GM21360 (cell line): Measurements from ENCODE around the gene PDE1C.

Experiments used
- ATAC-seq: cut with Tn5 transposase; IDR thresholded peaks from one replicate; pipeline ENCODE4 v1.9.1; 2021; ENCODE audit warnings: mild to moderate bottlenecking, moderate library complexity; ENCODE audit not compliant: unreplicated experiment

PDE1C gene

GRCh38 chr7:31997423-31997822 lies 72.8 kb downstream of the PDE1C start:
- ATAC-seq = no peak

GRCh38 chr7:31995134-31995533 lies 75.1 kb downstream of the PDE1C start:
- ATAC-seq = no peak

DNA sequence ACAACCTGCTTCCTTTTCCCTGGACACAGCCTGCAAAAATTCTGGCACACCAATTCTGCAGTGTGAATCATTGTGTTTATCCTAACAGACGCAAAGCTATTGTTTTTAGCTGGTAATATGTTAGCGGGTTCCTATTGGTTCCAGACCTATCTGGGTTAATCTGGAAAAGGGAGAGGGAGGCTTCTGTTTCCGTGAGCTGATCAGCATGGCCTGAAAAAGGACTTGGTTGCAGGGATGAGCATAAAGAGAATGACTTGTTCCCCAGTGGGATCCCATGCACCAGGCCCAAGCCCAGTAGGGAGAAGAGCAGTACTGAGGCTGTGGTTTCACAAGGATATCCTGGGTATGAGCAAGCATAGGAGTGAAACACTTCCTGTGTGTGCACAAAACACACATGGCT lies 78.4 kb downstream of the PDE1C start:
- no peak for ATAC-seq

GRCh38 chr7:31991406-31991805 lies 78.8 kb downstream of the PDE1C start:
- ATAC-seq = no peak

DNA sequence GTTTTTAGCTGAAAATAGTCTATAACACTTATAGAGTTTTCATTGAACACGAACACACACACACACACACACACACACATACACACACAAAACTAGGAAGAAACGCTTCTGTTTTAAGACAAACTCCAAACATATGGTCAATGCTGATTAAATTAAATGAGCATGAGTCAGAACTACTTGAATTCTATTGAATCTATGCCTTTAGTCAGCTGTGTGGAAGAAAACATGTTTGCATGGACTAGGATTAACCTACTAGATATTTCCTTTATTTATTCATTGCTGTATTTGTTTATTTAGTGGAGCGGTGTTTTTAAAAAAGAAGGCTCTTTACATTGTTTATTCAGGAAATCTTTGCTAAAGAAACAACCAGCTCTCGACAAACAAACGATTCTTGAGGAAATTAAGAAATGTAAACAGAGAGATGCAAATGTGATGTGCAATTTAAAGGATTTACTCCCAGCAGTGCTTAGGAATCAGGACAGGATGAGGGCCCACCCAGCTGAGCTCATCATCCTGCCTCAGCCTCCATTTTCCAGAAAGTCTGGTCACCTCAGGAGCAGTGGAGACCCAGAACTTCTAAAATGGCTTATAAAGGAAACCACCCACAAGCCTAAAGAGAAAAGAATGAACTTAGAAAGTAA lies 83.2 kb downstream of the PDE1C start:
- ATAC-seq = no peak

- no peak for ATAC-seq
Measured at GRCh38 chr7:31982962-31983361, 87.2 kb downstream of the PDE1C start.

DNA sequence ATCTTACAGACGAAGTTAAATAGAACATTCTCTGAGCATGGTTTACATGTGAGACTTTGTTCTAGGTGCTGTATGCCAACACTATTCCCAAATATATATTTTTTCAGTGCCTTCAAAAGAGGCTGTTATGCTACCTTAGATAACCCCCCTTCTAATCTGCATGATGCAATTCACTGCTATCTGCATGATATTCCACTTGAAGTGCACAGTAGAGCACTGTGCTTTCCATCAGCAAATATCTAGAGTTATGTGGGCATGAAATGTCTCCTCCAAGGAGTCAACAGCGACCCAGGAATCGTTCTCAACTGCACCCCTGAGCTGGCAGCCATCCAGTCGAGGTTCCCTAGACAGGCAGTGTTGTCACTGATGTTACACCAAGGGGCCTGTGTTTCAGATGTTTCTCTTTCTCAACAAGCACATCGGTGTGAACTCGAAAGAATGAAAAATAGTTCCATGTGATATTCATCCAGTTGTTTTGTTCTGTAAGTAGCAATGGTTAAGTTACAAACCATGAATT lies 88.3 kb downstream of the PDE1C start:
- no peak for ATAC-seq

DNA sequence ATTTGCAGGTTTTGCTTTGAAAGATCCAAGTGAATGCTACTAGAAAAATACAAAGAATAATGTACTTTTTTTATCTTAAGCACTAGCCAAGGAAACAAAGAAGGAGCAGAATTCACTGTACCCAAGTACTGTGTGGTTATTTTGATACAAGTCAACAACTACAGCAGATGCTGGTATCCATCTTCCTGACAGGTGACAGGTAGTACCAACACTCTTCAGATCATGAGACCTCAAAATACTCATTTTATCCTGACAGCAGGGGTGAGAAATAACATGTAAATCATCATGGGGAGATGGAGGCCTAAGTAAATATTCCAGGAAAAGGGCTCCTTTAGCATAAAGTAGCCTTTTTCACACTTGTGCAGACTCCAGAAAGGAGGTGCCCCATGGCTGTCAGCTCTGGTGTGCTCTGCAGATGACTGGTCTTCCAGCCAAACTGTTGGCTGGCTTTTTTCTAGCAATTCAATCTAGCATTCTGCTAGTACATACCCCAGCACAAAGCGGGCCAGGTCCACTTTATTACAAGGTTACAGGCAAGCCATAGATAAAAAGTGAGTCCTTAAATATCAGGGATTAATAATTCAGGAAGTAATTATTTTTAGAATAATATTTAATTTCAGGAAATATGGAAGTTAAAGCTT lies 90.4 kb downstream of the PDE1C start:
- no peak for ATAC-seq

- no peak for ATAC-seq
Measured at GRCh38 chr7:31975546-31975945, 94.7 kb downstream of the PDE1C start.

- ATAC-seq = no peak
Measured at GRCh38 chr7:31974351-31974750, 95.9 kb downstream of the PDE1C start.

DNA sequence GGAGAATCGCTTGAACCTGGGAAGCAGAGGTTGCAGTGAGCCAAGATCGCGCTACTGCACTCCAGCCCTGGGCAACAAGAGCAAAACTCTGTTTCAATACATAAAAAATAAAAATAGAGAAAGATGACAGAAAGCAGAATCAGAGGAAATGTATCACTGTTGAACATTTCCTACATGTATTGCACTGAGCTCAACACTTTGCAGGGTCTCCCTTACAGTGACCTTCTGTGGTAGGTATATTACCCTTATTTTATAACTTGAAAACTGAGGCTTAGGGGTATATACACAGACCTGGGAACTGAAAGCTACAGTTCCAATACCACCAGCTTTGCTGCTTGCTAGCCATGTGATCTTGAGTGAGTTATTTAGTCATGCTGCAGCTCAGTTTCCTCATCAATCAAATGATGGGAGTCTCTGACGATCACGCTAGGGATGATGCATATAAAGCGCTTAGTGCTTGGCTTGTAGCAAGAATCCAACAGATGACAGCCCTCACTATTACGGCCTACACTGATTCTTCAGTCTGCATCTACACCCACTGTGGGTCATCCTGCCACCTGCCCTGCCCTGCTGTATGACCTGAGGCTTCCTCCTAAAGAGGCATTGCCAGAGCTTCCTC lies 99.0 kb downstream of the PDE1C start:
- no peak for ATAC-seq

- ATAC-seq = no peak
Measured at GRCh38 chr7:31970501-31970900, 99.7 kb downstream of the PDE1C start.

- no peak for ATAC-seq
Measured at GRCh38 chr7:31963569-31964175, 106.5 kb downstream of the PDE1C start.

DNA sequence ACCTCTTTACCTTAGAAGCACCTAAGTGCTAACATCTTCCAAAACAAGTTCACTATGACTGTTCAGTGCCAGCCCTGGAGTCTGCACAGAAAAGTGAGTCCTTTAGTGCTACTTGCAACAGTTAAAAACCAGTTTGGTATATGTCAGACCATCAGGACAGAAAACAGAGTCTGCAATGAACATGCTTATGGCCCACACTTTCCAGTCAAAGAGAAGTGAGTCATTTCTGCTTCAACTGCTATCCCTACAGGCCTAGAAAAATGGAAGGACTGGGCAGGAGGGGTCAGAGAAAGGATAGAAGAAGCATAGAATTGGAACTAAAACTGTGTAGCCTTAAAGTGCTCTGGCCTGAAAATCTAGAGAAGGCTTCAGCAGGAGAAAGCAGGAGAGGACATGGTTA lies 108.0 kb downstream of the PDE1C start:
- ATAC-seq = no peak

DNA sequence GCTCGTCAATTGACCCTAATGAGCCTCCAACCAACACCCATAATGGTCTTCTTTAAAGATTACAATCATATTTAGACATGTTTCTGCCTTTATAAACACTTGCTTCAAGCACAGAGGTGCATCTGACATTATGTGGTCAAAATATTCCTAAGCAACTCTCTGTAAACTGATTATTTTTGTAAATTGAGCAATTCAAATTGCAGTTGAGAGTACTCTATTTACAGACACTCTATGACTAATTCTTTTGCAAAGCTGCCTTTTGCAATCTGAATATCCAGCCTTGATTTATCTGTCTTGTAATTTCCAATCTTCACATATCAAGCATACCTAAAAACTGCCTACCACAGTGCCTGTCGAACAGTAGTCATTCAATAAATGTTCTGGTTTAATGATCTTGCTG lies 112.0 kb downstream of the PDE1C start:
- ATAC-seq = no peak

DNA sequence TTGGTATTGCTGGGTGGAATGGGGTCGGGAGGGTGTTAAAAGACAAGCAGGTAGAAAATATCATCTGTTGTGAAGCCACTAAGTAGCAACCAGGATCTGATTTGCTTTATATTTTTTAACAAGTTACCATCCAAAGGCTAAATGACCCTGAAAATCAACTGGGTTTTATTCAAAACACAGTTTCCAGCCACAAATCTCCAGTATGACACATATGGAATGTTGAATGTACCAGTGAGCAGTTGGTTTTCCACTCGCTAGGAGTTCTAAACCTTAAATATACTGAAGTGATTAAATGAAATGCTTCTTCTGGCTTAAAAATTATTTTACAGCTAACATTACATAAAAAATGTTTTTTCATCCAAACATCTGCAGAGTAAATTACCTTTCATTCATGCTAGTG lies 112.5 kb downstream of the PDE1C start:
- ATAC-seq = no peak

DNA sequence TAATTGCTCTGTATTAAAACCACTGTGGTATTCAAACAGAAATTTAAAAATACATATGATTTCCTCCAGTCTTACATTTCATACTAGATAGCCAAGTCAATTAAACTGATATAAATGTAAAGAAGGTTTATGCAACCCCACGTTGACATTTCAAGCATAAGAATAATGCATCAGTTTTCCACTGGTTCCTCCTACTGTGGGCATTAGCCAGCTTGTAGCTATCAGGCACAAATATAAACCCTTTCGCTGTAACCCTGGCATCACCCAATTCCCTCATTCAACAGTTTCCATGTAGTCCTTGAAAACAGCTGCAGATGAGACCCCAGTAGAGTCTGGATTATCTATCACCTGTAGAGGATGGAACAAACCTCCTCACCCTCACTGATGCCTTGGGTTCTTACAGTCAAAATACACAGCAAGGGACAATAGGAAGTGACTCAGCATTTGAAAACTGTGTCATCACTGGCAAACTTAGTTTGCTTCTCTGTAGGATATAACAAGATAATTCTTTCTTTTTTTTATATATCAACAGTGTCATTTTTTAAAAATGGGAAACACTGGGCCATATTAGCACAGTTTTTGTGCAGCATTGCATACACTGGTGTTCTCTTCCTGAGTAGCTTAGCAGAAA lies 113.0 kb downstream of the PDE1C start:
- no peak for ATAC-seq

DNA sequence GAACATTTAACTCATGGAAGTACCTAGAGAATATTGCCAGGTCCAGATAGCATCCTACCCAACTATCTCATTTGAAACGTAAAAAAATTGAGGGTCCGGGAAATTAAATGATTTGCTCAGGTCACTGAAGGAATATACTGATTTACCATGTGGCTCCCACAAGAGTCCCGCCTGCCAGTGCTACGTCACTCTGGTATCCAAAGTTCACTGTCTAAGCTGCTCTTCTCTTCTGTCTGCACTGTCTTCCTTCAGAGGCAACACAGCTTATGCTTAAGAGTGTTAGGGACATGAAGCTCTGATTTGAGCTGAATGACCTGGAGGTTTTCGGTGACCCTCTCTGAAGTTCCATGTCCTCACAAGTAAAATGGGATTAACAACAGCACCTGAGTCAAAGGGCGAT lies 114.6 kb downstream of the PDE1C start:
- no peak for ATAC-seq

DNA sequence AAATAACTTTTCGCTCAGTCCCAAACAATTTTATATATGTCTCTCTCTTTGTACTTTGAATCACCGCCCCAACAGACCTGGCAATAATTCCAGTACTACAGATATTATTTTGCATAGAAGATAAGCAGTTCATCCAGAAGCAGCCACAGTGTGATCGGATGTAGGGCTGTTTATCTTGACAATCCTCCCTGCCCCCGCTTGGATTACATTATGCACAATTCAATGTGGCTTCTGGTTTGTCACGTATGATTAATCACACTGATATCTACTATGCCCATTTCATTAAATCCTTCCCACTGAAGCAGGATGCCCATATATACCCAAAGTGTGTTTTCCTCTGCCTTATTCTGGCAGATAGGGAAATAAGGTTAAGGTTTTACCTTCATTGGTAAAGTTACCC lies 115.2 kb downstream of the PDE1C start:
- ATAC-seq = no peak

DNA sequence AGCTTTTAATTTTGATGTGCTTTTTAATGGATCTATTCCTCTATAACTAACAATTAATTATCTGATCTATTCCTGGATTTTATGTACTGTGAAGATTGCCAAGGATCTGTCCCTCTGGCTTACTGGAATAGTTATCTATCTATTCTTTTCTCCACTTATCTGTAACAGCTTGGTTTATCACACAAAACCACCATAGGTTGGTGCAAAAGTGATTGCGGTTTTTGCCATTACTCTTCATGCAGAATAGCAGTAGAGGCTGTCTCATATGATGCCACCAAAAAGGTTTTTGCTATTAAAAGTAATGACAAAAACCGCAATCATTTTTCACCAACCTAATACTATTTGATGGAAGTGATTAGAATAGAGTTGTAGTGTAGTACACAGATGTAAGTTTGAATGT lies 115.7 kb downstream of the PDE1C start:
- ATAC-seq = no peak

DNA sequence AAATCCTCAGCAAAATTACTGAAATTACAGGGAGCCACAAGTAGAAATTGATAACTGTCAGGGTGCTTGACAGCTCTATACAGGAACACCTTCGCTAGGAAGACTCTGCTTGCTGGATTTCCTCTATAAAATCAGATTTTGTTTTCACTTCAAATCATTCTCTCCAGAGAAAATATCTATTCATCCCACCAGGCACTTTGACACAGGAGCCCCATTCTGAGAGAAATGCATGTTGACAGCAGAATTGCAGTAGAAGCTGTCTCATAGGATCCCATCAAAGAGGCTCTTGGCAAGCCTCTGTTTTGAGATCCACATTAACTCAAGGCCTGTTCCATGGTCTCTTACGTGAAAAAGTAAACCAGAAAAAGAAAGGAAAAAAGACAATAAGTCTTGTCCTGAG lies 116.8 kb downstream of the PDE1C start:
- ATAC-seq = no peak
